WTC11 (cell line): ENCODE data around the gene GPC6.

Experiments
- CBFB ChIP-seq: sonication (generic); formaldehyde crosslinking; IDR thresholded peaks from 2 replicates; pipeline ENCODE4 v1.8.1; 2022; ENCODE audit warnings: mild to moderate bottlenecking, low read depth, missing genetic modification reagents
- ELF4 ChIP-seq: sonication (generic); formaldehyde crosslinking; IDR thresholded peaks from 2 replicates; pipeline ENCODE4 v1.8.1; 2022; ENCODE audit warnings: low read depth, mild to moderate bottlenecking, moderate library complexity, missing genetic modification reagents
- FOXK1 ChIP-seq: sonication (generic); formaldehyde crosslinking; IDR thresholded peaks from 2 replicates; pipeline ENCODE4 v1.8.0; 2022; ENCODE audit warnings: mild to moderate bottlenecking, moderate library complexity, missing genetic modification reagents
- SMAD3 ChIP-seq: sonication (generic); formaldehyde crosslinking; IDR thresholded peaks from 2 replicates; pipeline ENCODE4 v1.8.0; 2022; ENCODE audit warnings: missing genetic modification reagents, mild to moderate bottlenecking, borderline replicate concordance
- TP53 ChIP-seq: sonication (generic); formaldehyde crosslinking; IDR thresholded peaks from 2 replicates; pipeline ENCODE4 v1.8.1; 2023; ENCODE audit warnings: mild to moderate bottlenecking, missing genetic modification reagents
- ZNF138 ChIP-seq: sonication (generic); formaldehyde crosslinking; conservative IDR thresholded peaks from 2 replicates; pipeline ENCODE4 v1.8.1; 2022; ENCODE audit warnings: mild to moderate bottlenecking, moderate library complexity, missing genetic modification reagents
- TF ChIP-seq, protein P1 (sequence below): fragments of 200-600 bp; IDR thresholded peaks from 2 replicates; pipeline ENCODE4 v1.8.0; 2022; ENCODE audit warnings: antibody characterized with exemption
- TF ChIP-seq, protein P2 (sequence below): sonication (generic); formaldehyde crosslinking; IDR thresholded peaks from 2 replicates; pipeline ENCODE4 v1.8.1; 2022; ENCODE audit warnings: low read depth, missing genetic modification reagents, borderline replicate concordance
- TF ChIP-seq, protein P3 (sequence below): sonication (generic); formaldehyde crosslinking; IDR thresholded peaks from 2 replicates; pipeline ENCODE4 v1.8.1; 2023; ENCODE audit warnings: mild to moderate bottlenecking, missing genetic modification reagents
- TF ChIP-seq, protein P4 (sequence below): sonication (generic); formaldehyde crosslinking; IDR thresholded peaks from 2 replicates; pipeline ENCODE4 v1.8.0; 2022; ENCODE audit warnings: mild to moderate bottlenecking, missing genetic modification reagents

DNA sequence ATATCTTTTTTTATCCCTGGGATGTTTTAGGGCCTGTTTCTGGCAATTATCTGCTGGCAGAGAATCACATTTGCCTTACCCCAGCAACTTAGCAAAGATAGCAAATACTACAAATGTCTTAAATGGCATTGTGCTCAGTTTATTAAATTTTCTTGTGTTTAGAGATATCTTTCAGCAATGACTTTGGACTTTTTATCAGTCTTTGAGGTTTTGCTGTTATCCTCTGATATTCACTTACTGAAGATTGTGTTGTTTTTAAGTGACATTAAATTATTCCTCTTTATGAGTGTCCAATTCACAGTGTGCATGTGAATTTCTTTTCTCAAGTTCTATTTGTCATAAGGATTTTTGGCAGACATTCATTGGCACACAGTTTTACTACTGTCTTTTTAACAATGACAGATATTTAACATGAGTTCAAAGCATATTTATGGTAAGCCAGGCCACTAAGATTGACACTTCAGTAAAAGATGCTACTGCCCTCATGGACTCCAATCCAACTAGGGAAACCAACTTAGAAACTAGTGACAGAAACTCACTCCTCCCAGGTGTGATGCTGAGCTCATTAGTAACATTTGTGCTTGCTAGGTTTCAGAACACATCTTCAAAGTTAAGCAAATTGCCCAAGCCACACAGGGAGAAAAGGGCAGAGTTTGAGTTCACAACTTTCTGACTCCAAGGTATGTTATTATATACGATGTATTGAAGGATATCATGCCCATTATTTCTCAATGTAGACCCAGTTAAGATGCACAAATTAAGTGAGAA lies 481.9 kb downstream of the GPC6 start:
- TF ChIP-seq TP53 (CRISPR knock-in tag), result no peak
- TF ChIP-seq, protein P1, sequence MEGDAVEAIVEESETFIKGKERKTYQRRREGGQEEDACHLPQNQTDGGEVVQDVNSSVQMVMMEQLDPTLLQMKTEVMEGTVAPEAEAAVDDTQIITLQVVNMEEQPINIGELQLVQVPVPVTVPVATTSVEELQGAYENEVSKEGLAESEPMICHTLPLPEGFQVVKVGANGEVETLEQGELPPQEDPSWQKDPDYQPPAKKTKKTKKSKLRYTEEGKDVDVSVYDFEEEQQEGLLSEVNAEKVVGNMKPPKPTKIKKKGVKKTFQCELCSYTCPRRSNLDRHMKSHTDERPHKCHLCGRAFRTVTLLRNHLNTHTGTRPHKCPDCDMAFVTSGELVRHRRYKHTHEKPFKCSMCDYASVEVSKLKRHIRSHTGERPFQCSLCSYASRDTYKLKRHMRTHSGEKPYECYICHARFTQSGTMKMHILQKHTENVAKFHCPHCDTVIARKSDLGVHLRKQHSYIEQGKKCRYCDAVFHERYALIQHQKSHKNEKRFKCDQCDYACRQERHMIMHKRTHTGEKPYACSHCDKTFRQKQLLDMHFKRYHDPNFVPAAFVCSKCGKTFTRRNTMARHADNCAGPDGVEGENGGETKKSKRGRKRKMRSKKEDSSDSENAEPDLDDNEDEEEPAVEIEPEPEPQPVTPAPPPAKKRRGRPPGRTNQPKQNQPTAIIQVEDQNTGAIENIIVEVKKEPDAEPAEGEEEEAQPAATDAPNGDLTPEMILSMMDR, result no peak
- TF ChIP-seq, protein P2, sequence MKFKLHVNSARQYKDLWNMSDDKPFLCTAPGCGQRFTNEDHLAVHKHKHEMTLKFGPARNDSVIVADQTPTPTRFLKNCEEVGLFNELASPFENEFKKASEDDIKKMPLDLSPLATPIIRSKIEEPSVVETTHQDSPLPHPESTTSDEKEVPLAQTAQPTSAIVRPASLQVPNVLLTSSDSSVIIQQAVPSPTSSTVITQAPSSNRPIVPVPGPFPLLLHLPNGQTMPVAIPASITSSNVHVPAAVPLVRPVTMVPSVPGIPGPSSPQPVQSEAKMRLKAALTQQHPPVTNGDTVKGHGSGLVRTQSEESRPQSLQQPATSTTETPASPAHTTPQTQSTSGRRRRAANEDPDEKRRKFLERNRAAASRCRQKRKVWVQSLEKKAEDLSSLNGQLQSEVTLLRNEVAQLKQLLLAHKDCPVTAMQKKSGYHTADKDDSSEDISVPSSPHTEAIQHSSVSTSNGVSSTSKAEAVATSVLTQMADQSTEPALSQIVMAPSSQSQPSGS (CRISPR knock-in tag), result no peak
- TF ChIP-seq ELF4 (CRISPR knock-in tag), result no peak
- TF ChIP-seq, protein P3, sequence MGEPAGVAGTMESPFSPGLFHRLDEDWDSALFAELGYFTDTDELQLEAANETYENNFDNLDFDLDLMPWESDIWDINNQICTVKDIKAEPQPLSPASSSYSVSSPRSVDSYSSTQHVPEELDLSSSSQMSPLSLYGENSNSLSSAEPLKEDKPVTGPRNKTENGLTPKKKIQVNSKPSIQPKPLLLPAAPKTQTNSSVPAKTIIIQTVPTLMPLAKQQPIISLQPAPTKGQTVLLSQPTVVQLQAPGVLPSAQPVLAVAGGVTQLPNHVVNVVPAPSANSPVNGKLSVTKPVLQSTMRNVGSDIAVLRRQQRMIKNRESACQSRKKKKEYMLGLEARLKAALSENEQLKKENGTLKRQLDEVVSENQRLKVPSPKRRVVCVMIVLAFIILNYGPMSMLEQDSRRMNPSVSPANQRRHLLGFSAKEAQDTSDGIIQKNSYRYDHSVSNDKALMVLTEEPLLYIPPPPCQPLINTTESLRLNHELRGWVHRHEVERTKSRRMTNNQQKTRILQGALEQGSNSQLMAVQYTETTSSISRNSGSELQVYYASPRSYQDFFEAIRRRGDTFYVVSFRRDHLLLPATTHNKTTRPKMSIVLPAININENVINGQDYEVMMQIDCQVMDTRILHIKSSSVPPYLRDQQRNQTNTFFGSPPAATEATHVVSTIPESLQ, result no peak
- no peak for TF ChIP-seq SMAD3
- TF ChIP-seq ZNF138, result no peak
- TF ChIP-seq, protein P4, sequence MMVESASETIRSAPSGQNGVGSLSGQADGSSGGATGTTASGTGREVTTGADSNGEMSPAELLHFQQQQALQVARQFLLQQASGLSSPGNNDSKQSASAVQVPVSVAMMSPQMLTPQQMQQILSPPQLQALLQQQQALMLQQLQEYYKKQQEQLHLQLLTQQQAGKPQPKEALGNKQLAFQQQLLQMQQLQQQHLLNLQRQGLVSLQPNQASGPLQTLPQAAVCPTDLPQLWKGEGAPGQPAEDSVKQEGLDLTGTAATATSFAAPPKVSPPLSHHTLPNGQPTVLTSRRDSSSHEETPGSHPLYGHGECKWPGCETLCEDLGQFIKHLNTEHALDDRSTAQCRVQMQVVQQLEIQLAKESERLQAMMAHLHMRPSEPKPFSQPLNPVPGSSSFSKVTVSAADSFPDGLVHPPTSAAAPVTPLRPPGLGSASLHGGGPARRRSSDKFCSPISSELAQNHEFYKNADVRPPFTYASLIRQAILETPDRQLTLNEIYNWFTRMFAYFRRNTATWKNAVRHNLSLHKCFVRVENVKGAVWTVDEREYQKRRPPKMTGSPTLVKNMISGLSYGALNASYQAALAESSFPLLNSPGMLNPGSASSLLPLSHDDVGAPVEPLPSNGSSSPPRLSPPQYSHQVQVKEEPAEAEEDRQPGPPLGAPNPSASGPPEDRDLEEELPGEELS (CRISPR knock-in tag), result no peak
- no peak for TF ChIP-seq CBFB (CRISPR knock-in tag)
- TF ChIP-seq FOXK1 (CRISPR knock-in tag), result no peak
